C1 segment of cervical spinal cord (tissue), 14 donors: ENCODE measurements around the gene NLRP13.

Experiments
- DNase-seq, 14 donors: peaks; one replicate each; lab custom pipeline; 2025; lab: John Stamatoyannopoulos, UW

Gene NLRP13

DNA sequence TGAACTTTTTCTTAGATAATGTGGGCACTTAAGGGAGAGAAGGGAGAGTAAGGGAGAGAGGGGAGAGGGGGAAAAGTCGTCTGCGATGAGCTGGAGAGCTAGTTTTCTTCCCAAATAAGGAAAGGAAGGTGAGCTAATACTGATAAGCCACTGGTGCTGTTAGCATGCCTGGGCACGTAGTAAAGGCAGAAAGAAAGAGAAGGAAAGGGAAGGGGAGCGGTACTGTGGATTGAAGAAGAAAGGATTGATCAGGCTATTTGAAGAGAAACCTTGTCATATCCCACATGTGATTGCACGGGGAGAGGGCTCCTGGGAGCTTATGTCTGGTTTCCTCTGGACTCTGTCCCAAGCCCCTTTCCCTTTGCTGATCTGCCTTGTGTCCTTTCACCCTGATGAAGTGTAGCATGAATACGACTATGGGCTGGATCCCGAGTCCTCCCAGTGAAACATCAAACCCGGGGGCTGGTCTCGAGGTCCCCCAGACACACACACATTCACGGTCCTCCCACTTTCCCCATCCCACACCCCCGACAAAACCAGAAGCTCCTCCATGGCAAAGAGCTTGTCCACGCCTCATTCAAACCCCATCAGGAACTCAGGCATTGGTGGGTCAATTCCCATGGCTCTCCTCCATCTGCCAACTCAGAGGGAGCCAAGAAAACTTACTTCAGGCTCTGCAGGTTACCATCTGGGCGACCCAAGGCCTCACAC, 30.6 kb downstream of the NLRP13 start:
- no peak for DNase-seq

DNA sequence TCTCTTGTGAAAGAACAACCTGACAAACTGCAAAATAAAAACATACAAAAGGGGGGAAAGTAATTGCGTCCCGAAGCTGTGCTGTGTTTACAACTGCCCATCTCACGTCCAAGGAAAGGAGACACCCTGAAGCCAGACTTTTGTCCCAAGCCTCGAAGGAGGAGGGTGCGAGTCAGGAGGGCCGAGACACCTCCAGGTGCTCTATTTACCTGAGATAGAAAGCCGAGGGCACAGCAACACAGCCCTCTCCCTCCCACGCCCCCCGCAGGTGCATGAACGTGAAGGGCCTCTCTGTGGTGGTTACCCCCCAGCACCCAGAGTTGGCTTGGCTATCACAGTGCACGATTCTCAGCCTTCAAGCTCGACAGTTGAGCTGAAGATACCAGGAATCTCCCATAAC, 33.2 kb downstream of the NLRP13 start:
- DNase-seq = no peak

DNA sequence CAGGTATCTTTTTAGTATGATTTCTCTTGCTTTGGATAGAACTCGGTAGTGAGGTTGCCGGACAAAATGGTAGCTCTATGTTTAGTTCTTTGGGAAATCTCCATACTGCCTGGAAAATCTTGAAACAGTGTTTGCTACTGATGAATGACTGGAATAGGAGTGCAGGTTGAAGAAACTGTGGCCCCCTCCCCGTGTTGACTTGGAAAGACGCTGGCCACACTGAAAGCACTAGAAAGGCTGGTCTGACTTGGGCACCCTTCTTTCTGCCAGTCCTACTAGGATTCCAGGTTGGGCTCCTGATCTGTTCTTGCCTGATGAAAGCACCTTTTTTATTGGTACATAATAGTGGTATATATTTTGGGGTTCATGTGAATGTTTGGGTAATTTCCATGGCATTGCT, 49.5 kb downstream of the NLRP13 start:
- DNase-seq = no peak

DNA sequence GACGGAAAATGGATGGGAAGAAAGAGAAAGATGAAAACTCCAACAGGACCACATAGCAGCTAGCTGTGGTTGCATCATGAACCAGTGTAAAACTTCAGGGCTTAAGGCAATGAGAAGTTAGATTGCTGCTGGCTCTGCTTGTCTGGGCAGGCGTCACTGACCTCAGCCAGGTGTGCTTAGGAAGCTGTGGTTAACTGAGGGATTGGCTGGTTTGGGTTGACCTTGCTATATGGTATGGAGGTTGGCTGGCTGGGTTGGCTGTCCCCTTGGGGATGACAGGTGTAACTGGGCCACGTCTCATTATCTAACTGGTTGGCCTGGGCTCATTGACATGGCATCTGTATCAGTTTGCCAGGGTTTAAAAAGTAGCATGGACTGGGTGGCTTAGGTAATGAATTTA, 54.9 kb downstream of the NLRP13 start:
- no peak for DNase-seq

DNA sequence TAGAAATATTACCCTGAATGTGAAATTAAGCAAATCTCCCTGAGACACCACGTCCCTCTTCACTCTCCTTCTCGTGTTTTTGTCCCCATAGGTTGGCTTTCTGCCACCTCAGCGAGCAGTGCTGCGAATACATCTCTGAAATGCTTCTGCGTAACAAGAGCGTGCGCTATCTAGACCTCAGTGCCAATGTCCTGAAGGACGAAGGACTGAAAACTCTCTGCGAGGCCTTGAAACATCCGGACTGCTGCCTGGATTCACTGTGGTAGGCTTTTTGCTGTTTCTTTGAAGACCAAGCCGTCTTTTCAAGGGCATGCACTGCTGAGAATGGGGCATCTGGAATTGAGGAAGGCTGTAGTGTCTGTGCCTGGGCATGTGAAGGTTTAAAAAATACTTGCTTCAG, 61.4 kb downstream of the NLRP13 start:
- no peak for DNase-seq

DNA sequence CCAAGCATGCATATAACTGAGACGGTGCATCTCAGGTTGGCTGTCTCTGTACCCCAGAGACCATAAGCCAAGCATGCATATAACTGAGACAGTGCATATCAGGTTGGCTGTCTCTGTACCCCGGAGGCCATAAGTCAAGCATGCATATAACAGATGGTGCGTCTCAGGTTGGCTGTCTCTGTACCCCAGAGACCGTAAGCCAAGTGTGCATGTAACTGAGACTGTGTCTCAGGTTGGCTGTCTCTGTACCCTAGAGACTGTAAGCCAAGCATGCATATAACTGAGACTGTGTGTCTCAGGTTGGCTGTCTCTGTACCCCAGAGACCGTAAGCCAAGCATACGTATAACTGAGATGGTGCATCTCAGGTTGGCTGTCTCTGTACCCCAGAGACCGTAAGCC, 65.0 kb downstream of the NLRP13 start:
- DNase-seq = no peak

DNA sequence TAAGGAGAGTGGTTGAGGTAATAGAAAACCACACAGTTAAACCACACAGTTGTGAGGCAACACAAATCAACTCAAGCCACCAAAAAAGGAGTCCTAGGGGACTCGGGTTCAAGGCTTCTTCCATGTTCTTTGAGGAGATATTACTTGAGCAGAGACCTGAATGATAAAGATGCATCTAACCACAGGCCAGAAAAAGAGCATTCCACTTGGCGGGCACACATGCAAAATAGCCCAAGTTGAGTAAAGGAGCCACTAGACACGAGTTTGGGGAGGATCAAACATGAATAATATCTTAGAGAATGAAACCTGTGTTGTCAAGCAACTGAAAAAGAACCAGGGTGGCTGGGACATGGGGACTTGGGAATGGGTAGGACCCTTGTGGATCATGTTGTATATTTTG, 65.6 kb downstream of the NLRP13 start:
- no peak for DNase-seq

DNA sequence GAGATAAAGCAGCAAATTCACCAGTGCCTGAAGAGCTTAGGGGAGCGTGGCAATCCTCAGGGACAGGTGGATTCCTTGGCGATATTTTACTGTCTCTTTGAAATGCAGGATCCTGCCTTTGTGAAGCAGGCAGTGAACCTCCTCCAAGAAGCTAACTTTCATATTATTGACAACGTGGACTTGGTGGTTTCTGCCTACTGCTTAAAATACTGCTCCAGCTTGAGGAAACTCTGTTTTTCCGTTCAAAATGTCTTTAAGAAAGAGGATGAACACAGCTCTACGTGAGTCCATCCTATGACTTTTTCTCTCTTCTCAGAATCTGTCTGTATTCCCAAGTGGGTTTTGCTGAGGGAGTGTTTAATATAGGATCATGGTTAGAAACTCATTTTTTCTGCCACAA, 73.2 kb downstream of the NLRP13 start:
- no peak for DNase-seq

DNA sequence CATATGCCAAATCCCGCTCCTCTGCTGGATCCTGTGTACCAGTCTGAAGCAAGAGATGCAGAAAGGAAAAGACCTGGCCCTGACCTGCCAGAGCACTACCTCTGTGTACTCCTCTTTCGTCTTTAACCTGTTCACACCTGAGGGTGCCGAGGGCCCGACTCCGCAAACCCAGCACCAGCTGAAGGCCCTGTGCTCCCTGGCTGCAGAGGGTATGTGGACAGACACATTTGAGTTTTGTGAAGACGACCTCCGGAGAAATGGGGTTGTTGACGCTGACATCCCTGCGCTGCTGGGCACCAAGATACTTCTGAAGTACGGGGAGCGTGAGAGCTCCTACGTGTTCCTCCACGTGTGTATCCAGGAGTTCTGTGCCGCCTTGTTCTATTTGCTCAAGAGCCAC, 73.7 kb downstream of the NLRP13 start:
- DNase-seq = no peak

DNA sequence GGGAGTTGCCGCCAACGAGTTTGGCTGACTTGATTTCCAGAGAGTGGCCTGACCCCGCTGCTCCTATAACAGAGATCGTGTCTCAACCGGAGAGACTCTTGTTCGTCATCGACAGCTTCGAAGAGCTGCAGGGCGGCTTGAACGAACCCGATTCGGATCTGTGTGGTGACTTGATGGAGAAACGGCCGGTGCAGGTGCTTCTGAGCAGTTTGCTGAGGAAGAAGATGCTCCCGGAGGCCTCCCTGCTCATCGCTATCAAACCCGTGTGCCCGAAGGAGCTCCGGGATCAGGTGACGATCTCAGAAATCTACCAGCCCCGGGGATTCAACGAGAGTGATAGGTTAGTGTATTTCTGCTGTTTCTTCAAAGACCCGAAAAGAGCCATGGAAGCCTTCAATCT, 74.2 kb downstream of the NLRP13 start:
- no peak for DNase-seq

DNA sequence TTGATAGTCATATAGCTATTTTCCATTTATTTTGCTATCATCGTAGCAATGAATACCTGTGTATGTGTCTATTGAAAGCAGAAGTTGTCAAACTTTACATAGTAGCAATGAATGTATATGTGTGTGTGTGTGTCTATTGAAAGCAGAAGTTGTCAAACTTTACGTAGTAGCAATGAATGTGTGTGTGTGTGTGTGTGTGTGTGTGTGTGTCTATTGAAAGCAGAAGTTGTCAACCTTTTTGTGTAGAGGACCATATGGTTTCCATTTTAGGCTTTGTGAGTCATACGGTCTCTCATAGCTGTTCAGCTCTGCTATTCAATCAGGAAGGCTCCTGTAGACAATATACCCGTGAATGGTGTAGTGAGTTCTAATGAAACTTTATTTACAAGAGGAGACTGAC, 75.0 kb downstream of the NLRP13 start:
- no peak for DNase-seq

DNA sequence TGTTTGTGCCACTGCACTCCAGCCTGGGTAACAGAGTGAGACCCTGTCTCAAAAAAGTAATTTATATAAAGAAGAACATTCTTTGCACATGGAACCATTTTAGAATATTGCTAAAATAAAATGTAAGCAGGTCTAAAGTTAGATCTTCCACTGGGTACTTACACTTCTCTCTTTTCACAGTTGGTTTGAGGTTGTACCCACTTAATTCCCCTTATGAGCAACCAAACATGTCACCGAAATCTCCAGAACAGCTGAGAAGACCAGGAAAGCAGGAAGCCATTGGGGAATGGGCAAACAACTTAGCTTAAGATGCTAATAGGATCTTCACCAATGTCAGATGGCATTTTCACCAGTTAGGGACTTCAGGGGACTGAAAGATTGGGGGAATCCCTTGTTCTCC, 77.0 kb downstream of the NLRP13 start:
- DNase-seq = no peak
